Stimulated activated CD8-positive, alpha-beta memory T cell treated with anti-CD3 and anti-CD28 coated beads, Interleukin-12 subunit alpha, Interleukin-12 subunit beta, amount 100 ng/mL, for 24 hours (primary cell): ENCODE results near the gene CATSPER1.

Source experiments
- DNase-seq: peaks from one replicate; pipeline ENCODE4 v3.0.0-alpha.2; 2020; ENCODE audit errors: extremely low read depth

The CATSPER1 gene

DNA sequence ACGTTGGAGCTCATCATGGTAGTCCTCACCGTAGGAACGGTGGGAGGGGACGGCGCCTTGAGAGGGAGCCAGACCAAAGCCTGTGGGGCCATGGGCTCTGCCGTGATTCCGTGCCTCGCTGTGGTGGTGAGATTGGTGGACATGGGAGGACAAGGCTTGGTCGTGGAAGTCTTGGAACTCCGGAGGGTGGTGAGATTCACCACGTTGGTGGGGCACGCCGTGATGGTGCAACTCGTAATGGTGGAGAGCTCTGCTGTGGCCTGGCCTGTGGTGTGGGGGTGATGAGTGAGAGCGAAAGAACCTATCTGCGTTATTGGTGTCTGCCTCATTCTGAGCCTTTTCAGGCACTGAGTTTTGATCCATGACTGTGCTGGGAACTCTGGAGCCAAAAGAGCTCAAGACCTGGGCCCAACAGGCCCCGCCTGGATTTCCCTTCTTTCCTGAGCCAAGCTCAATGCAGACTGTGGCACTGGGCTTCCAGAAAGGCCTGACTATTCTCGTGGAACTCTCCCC is at the start of gene CATSPER1:
Gene CATSPER1, minus strand, starts transcription at position 463 of the 513 bp plus-strand sequence. Its CDS starts 100 bp downstream, at position 363.
- no peak for DNase-seq

GRCh38 chr11:66075273-66075672 is 49.0 kb upstream of the CATSPER1 start:
- DNase-seq = no peak

GRCh38 chr11:66073669-66074068 is 47.4 kb upstream of the CATSPER1 start:
- no peak for DNase-seq

DNA sequence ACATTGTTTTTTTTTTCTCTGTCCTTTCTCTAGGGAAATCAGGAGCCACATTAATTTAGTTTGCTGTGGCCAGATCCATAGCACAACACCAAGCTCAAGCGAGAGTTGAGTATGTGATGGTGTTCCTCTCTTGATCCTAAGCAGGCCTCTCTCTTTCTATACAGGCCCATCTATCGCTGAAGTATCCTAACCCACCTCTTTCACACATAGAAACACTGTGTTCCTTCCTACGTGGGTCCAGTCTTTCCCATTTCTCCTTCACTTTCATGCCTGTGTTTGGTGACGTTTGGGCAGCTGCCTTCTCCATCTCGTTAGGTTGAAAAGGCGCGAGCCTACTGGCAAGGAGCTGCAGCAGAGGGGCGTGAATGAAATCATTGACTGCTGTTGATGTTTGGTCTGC is 46.2 kb upstream of the CATSPER1 start:
- no peak for DNase-seq

DNA sequence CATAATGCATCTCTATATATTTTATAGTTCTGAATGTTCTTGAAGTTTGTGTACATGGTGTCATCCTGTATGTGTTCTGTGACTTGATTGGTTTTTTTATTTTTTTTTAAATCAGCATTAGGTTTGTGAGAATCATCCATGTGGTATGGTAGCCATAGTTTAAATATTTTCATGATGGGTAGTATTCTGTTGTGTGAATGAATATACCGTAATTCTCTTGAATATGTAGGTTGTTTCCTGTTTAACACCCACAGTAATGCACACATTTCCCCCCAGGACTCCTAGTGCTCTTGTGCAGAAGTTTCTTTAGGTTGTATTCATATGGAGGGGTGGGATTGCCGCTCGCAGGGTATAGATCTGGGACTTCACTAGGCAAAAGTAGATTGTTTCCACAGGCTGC is 45.8 kb upstream of the CATSPER1 start:
- DNase-seq = no peak

DNA sequence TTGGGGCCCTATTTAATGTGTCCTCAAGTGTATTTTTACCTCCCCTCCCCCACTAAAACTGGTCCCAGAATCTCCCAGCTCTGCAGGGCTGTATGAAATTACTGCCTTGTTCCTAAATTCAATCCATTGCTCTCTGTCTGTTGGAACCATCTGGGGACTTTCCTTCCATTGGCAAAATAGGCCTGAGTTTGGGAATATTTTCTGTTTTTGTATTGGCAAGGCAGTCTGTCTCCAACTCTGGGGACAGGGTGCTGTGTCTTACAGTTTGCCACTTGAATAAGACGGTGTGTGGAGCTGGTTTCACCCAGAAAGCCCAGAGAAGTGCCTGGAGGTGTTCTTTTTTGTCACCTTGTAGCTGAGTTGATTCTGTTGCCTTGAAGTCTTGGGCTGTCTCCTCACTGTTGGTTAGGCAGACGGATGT is 45.1 kb upstream of the CATSPER1 start:
- DNase-seq = no peak

DNA sequence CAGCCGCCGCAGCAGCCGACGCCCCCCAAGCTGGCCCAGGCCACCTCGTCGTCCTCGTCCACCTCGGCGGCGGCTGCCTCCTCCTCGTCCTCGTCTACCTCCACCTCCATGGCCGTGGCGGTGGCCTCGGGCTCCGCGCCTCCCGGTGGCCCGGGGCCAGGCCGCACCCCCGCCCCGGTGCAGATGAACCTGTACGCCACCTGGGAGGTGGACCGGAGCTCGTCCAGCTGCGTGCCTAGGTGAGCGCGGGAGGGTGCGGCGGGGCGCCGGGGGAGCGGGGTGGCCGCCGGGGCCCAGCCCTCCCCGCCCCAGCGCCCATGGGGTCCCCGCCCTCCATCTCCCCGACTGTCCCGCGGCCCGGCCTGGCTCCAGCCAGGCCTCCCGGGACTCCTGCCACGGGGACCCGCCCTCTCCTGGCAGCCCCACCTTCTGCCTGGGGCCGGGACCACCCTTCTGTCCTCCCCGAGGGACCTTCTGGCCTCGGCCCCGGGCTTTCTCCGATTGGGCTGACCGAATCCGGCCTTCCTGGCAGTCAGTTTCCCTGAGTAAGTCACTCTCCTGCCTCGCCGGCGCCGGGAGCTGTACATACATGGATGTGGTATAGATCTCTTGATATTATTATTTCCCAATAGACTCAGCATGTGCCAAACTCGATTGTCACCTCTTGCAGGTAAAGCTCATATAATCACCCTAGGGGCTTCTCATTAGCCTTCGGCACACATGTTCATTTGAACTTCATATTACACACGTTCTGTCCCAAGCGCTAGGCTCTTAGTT is 44.5 kb upstream of the CATSPER1 start:
- DNase-seq = no peak

GRCh38 chr11:66069715-66070603 is 43.7 kb upstream of the CATSPER1 start, which contains the start of gene PACS1:
TSS of gene PACS1 (plus strand) at chr11:66070272. CDS start at chr11:66070487, 215 bp downstream.
- peak; percentile 47 for DNase-seq

- no peak for DNase-seq
These were observed 42.8 kb upstream of the CATSPER1 start for GRCh38 chr11:66068923-66069714.

DNA sequence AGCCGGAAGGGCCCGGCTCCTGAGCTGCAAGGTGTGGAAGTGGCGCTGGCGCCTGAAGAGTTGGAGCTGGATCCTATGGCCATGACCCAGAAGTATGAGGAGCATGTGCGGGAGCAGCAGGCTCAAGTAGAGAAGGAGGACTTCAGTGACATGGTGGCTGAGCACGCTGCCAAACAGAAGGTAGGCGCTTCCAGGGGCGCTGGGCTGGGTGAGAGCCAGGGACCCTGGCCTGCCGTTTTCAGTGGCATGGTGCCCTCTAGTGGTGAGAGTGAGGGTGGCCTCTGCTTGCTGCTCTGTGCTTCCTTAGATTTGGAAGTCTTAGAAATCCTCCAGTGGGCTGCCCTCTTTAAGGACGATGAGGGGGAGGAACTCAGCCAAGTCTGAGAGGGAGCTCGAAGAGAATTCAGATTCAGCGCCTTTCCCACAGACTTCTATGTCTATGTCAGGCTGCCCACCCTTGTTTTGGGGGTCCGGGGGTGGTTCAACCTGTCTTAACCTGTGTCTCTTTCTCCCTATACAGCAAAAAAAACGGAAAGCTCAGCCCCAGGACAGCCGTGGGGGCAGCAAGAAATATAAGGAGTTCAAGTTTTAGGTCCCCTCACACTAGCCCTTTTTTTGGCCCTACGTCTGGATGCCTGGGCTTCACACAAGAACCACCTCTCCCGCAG is 42.0 kb upstream of the CATSPER1 start:
- peak; percentile 41 for DNase-seq

GRCh38 chr11:66067640-66068039 is 41.4 kb upstream of the CATSPER1 start:
- DNase-seq = no peak

DNA sequence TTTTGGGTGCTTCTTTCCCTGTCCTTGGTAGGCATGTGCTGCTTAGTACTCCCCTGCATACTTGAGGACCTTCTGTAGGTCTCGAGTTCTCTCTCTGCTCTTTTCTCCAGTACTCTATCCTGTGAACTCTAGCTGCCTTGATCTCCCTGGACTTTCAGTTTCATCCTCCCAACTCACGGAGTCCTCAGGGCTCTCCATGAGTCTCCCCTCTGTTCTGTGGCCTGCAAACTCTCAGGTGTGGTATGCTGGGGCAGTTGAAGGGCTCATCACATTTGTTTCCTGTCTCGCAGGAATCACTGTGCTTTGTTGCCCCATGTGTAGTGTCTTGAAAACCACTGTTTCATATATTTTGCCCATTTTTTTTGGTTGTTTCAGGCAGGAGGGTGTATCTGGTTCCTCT is 40.5 kb upstream of the CATSPER1 start:
- no peak for DNase-seq

GRCh38 chr11:66064571-66064970 is 38.3 kb upstream of the CATSPER1 start:
- no peak for DNase-seq

DNA sequence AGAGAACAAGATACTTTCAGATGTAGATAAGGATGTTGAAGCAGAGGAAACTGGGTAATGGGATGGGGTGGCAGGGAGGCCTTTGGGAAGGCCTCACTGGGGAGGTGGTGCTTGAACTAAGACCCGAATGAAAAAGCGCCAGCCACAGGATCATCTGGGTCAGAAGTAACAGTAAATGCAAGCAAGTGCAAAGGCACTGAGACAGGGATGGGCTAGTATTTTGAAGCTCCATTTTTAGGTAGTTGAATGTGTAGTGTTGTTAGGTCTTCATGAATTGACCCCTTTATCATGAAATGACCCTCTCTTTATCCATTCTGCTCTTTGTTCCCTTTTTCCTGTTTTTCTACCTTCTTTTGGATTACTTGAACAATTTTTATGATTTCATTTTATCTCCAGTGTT is 37.6 kb upstream of the CATSPER1 start:
- no peak for DNase-seq

DNA sequence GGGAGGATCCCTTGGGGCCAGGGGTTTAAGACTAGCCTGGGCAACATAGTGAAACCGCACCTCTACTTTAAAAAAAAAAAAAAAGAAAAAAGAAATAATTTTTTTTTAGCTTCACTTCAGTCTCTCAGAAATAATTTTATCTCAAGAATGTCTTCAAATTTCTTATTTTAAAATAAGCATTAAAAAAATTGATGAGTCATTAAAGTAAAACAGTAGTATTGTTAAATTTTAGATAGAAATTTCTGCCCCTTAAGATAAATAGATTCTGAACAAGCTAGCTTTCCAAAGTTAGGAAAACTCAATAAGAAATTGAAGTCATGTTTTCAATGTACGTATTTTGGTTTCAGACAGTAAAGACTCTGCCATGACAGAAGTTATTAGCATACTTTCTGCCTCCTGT is 36.1 kb upstream of the CATSPER1 start:
- DNase-seq = no peak

GRCh38 chr11:66061268-66061667 is 35.0 kb upstream of the CATSPER1 start:
- DNase-seq = no peak

- no peak for DNase-seq
These were observed 33.8 kb upstream of the CATSPER1 start for GRCh38 chr11:66059966-66060680.

- DNase-seq = no peak
These were observed 30.2 kb upstream of the CATSPER1 start for GRCh38 chr11:66056501-66056900.

DNA sequence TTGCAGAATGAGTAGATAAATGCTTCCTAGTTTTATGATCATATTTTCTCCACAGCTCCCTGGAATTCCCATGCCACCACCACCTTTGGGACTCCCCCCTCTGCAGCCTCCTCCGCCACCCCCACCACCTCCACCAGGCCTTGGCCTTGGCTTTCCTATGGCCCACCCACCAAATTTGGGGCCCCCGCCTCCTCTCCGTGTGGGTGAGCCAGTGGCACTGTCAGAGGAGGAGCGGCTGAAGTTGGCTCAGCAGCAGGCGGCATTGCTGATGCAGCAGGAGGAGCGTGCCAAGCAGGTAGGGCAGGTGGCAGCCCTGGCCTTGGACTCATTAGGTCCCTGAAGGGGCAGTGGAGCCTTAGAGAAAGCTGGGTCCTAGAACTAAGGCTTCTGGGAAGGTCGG is 28.7 kb upstream of the CATSPER1 start:
- DNase-seq = no peak

DNA sequence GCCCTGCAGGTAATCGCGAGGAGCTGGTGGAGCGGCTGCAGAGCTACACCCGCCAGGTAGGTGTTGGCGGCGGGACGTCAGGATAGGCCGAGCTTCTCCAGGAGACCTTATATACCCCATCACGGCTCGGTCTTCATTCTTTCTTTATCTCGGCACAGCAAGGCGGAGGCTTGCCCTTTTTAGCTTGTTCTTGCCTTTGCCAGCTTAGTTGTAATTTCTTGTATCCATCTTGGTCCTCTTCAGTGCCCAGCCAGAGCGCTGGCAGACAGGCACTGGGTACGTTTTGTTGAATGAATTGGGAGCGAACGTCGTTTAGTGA is 26.3 kb upstream of the CATSPER1 start:
- DNase-seq = no peak
